Measurements from ENCODE around the gene CLEC2L. TPM values are rescaled to one million over a fixed set of nuclear protein-coding genes. Genes with fewer than 3 reads are reported as not detected.

Gene CLEC2L
- total RNA-seq, 1 donor from 2014 or later, result not detected

DNA sequence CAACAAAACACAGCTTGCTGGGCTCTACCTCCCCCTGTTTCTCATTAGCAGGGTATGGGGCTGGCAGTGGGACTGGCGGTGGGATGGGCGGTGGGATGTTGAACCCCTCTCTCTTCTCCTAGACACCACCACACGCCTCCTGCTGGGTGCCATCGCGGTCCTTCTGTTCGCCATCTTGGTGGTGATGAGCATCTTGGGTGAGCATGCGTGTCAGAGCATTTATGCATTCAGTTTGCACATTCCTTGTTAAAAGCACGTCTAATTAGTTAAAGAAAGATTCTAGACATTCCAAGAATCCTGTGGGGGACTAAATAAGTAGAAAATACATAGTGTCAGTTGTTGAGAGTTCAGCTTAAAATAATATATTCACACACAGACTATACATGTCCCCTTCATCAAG is 12.7 kb downstream of the CLEC2L start:
- CTCF ChIA-PET, result no interaction called here
- no peak for DNase-seq
- H3K9me3 Mint-ChIP-seq, result no peaks in the 10 kb centered on the region

DNA sequence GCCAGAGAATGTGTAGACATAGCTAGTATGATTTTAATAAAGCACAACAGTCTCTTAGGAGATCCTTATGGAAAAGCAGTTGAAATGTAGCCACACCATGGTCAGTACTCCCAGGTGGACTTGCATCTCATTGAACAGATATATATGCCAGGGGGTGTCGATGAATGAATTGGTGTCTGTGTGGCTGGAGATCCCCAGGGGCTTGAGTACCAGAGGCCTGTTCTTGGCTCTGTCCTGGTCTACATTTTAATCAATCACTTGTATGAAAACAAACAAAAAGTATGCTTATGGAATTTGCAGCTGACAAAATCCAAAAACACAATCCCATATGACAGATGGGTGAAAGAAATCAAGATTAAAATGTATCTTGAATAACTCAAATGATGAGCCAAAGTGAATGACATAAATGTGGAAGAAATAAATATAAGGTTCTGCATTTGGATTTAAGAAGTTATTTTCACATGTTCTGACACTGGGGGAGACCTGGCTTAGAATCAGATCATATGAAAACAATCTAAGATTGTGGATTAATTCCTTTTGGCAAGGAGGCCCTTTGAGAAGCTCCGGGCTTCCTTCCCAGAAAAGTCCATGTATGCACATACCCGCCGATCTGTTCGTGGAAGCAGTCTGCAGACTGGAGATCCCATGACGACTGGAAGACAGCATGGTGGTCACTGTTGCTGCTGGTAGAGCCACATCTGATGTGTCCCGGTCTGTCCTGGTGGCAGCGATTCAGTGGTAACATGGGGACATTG is 15.6 kb downstream of the CLEC2L start:
- TF ChIP-seq, protein P1, sequence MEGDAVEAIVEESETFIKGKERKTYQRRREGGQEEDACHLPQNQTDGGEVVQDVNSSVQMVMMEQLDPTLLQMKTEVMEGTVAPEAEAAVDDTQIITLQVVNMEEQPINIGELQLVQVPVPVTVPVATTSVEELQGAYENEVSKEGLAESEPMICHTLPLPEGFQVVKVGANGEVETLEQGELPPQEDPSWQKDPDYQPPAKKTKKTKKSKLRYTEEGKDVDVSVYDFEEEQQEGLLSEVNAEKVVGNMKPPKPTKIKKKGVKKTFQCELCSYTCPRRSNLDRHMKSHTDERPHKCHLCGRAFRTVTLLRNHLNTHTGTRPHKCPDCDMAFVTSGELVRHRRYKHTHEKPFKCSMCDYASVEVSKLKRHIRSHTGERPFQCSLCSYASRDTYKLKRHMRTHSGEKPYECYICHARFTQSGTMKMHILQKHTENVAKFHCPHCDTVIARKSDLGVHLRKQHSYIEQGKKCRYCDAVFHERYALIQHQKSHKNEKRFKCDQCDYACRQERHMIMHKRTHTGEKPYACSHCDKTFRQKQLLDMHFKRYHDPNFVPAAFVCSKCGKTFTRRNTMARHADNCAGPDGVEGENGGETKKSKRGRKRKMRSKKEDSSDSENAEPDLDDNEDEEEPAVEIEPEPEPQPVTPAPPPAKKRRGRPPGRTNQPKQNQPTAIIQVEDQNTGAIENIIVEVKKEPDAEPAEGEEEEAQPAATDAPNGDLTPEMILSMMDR (IDR thresholded peaks at IDR 0.05), result no peak
- ChIA-PET POLR2A (no interaction called here), CTCF (no interaction called here)
- ATAC-seq (ENCODE audit: low read depth) (no peak), DNase-seq (no peak)
- peaks cover 2% of the 10 kb centered on the region for H3K27me3 Mint-ChIP-seq
- no peak overlapping the region for H3K4me3 Mint-ChIP-seq
- no peaks in the 10 kb centered on the region for H3K9me3 Mint-ChIP-seq
- H3K4me1 Mint-ChIP-seq, result no peaks in the 10 kb centered on the region
- no peak overlapping the region for H3K27ac Mint-ChIP-seq
- intact Hi-C loops (cut with micrococcal nuclease), result no loop called here
- no peaks in the 10 kb centered on the region for H3K36me3 Mint-ChIP-seq (ENCODE audit: low read depth)

More for the DNA sequence above, 12.7 kb downstream of the CLEC2L start:
- POLR2A ChIA-PET, result no interaction called here
- Mint-ChIP-seq H3K27ac (no peak overlapping the region), H3K4me3 (no peak overlapping the region), H3K27me3 (peaks cover 10% of the 10 kb centered on the region), H3K36me3 (ENCODE audit: low read depth) (no peaks in the 10 kb centered on the region), H3K4me1 (no peaks in the 10 kb centered on the region)
- intact Hi-C loops (cut with micrococcal nuclease), result no loop called here
- no peak for ATAC-seq (ENCODE audit: low read depth)
- TF ChIP-seq, protein P1 (IDR thresholded peaks at IDR 0.05), result no peak

DNA sequence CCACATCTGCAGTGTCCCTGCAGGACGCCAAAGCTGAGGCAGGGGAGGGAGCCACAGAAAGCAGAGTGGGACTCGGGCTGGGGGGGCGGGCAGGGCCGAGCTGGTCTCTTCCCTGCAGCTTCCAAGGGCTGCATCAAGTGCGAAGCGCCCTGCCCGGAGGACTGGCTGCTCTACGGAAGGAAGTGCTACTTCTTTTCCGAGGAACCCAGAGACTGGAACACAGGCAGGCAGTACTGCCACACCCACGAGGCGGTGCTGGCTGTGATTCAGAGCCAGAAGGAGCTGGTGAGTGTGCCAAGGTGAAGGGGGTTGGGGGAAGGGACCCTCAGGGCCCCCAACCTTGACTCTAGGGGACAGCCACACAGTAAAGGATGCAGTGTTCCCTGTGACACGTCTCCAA is 16.7 kb downstream of the CLEC2L start:
- intact Hi-C loops (cut with micrococcal nuclease), result no loop called here
- no peaks in the 10 kb centered on the region for H3K9me3 Mint-ChIP-seq
- no peaks in the 10 kb centered on the region for H3K4me1 Mint-ChIP-seq
- TF ChIP-seq, protein P1 (IDR thresholded peaks at IDR 0.05), result no peak
- ATAC-seq (ENCODE audit: low read depth) (no peak), DNase-seq (no peak)
- CTCF ChIA-PET, result interaction anchor here (0.6 kb wide), 1 partner anchor 1270 kb away, joined by 4 read pairs; no protein-coding TSS in a partner anchor
- no peaks in the 10 kb centered on the region for H3K36me3 Mint-ChIP-seq (ENCODE audit: low read depth)
- POLR2A ChIA-PET, result no interaction called here
- no peak overlapping the region for H3K4me3 Mint-ChIP-seq
- H3K27me3 Mint-ChIP-seq, result peaks cover 2% of the 10 kb centered on the region
- no peak overlapping the region for H3K27ac Mint-ChIP-seq

DNA sequence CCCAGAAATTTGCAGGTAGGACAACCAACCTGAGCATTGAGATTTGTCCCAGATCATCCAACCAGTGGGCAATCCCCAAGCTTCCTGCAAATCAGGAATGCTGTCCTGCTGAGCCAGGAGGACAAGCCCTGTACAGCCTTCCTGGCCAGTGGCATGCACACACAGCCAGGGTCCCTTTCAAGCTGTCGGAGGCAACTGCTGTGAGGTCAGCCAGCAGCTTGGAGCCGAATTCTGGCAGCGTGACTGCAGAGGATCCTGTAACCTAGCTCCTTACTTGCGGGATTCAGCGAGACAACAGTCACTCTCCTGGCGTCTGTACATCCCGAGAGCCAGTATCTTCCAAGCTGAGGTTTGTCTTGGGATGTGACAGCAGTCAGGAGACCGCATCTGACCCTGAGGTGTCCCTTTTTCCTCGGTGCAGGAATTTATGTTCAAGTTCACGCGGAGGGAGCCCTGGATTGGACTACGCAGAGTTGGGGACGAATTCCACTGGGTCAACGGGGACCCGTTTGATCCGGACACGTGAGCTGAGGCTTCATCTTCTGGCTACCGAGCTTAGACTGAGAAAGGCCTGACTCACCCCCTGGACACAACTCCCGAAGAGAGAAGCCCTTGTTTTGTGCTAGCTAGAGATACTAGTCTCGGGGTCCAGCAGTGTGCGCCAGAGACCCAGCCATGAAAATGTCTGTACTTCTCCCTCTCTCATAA is 18.3 kb downstream of the CLEC2L start:
- intact Hi-C loops (cut with micrococcal nuclease), result no loop called here
- Mint-ChIP-seq H3K9me3 (no peaks in the 10 kb centered on the region), H3K27me3 (no peaks in the 10 kb centered on the region), H3K4me1 (no peaks in the 10 kb centered on the region), H3K36me3 (ENCODE audit: low read depth) (no peaks in the 10 kb centered on the region), H3K27ac (no peak overlapping the region), H3K4me3 (no peak overlapping the region)
- ChIA-PET POLR2A (interaction anchor here (0.5 kb wide), 1 partner anchor 939 kb away, joined by 3 read pairs; no protein-coding TSS in a partner anchor), CTCF (no interaction called here)
- no peak for ATAC-seq (ENCODE audit: low read depth)
- TF ChIP-seq, protein P1 (IDR thresholded peaks at IDR 0.05), result no peak
- no peak for DNase-seq

All from activated B cell treated with CpG ODN at 0.5 μM for 24 hours (primary cell).